WERI-Rb-1 (cell line): Measurements from ENCODE around the gene LYPLA2.
A peak's percentile ranks its signal among the peaks of the same experiment; 100 is the strongest.

Experiments used
- DNase-seq: peaks from one replicate; pipeline ENCODE4 v3.0.0-alpha.2; 2020
- H3K27ac ChIP-seq: fragments of 250-450 bp; sonication (Bioruptor Pico); 2 replicates; pipeline ENCODE4 v1.5.1; 2020; ENCODE audit warnings: mild to moderate bottlenecking, moderate library complexity
- H3K27me3 ChIP-seq: fragments of 250-450 bp; sonication (Bioruptor Pico); 2 replicates; pipeline ENCODE4 v1.5.1; 2021; ENCODE audit warnings: mild to moderate bottlenecking, low read depth, moderate library complexity; ENCODE audit not compliant: insufficient read depth, severe bottlenecking
- H3K36me3 ChIP-seq: fragments of 250-450 bp; sonication (Bioruptor Pico); 2 replicates; pipeline ENCODE4 v1.5.1; 2020; ENCODE audit warnings: mild to moderate bottlenecking, moderate library complexity
- H3K4me3 ChIP-seq: 2 replicates; pipeline ENCODE4 v1.5.1; 2011; ENCODE audit warnings: low read depth, mild to moderate bottlenecking, control low read depth, low read length
- H3K9me3 ChIP-seq: fragments of 250-450 bp; sonication (Bioruptor Pico); 2 replicates; pipeline ENCODE4 v1.5.1; 2021; ENCODE audit warnings: mild to moderate bottlenecking, moderate library complexity; ENCODE audit not compliant: severe bottlenecking
- CTCF ChIP-seq: IDR thresholded peaks from 2 replicates; pipeline ENCODE4 v1.5.1; 2011; ENCODE audit warnings: low read depth, mild to moderate bottlenecking, control low read depth, inconsistent platforms, low read length

LYPLA2 gene

GRCh38 chr1:23790696-23791515, at the start of gene LYPLA2:
LYPLA2 (plus strand) TSS chr1:23791145; CDS start chr1:23792683, 1,538 bp downstream.
- no peak for TF ChIP-seq CTCF
- Histone ChIP-seq H3K36me3 (peaks cover 41% of the 10 kb centered on the region), H3K9me3 (no peaks in the 10 kb centered on the region), H3K27ac (peak within 1 kb of the TSS; percentile 39), H3K4me3 (peak within 1 kb of the TSS; percentile 56), H3K27me3 (no peaks in the 10 kb centered on the region)
- DNase-seq: peak; percentile 92

GRCh38 chr1:23741609-23742008, 49.3 kb upstream of the LYPLA2 start:
- Histone ChIP-seq H3K27me3 (no peaks in the 10 kb centered on the region), H3K36me3 (peaks cover 14% of the 10 kb centered on the region), H3K4me3 (no peak overlapping the region), H3K9me3 (no peaks in the 10 kb centered on the region), H3K27ac (no peak overlapping the region)
- no peak for TF ChIP-seq CTCF
- no peak for DNase-seq

- no peaks in the 10 kb centered on the region for H3K9me3 ChIP-seq
- H3K36me3 ChIP-seq: peaks cover 25% of the 10 kb centered on the region
- no peaks in the 10 kb centered on the region for H3K27me3 ChIP-seq
- no peak for DNase-seq
- no peak for TF ChIP-seq CTCF
- peak overlapping the region; percentile 86 for H3K4me3 ChIP-seq
- H3K27ac ChIP-seq: peak overlapping the region; percentile 83
Measured at GRCh38 chr1:23742670-23743286, 48.2 kb upstream of the LYPLA2 start.

GRCh38 chr1:23743287-23744152, 47.4 kb upstream of the LYPLA2 start, which contains the start of gene ELOA:
ELOA (plus strand) TSS chr1:23743471; CDS start chr1:23743504, 33 bp downstream.
- peak; percentile 74 for DNase-seq
- Histone ChIP-seq H3K27ac (peak within 1 kb of the TSS; percentile 83), H3K4me3 (peak within 1 kb of the TSS; percentile 86), H3K9me3 (no peaks in the 10 kb centered on the region), H3K36me3 (peaks cover 26% of the 10 kb centered on the region), H3K27me3 (no peaks in the 10 kb centered on the region)
- TF ChIP-seq CTCF: no peak

GRCh38 chr1:23745515-23745914, 45.4 kb upstream of the LYPLA2 start:
- H3K27ac ChIP-seq: no peak overlapping the region
- no peak for DNase-seq
- no peak overlapping the region for H3K4me3 ChIP-seq
- peaks cover 41% of the 10 kb centered on the region for H3K36me3 ChIP-seq
- TF ChIP-seq CTCF: peak; percentile 31; the same call in 1 of the 2 replicates
- H3K9me3 ChIP-seq: no peaks in the 10 kb centered on the region
- H3K27me3 ChIP-seq: no peaks in the 10 kb centered on the region
